NCI-H2171 (cell line): Measurements from ENCODE around the gene ALG9.
"Not testable (repeated sequence)": the region's sequence is repeated elsewhere in the genome, so short reads cannot be mapped to it uniquely, and the experiment has no call there.

ENCODE experiments used
- DNase-seq: peaks from one replicate; lab custom pipeline; 2025; lab: John Stamatoyannopoulos, UW

ALG9 gene, protein sequence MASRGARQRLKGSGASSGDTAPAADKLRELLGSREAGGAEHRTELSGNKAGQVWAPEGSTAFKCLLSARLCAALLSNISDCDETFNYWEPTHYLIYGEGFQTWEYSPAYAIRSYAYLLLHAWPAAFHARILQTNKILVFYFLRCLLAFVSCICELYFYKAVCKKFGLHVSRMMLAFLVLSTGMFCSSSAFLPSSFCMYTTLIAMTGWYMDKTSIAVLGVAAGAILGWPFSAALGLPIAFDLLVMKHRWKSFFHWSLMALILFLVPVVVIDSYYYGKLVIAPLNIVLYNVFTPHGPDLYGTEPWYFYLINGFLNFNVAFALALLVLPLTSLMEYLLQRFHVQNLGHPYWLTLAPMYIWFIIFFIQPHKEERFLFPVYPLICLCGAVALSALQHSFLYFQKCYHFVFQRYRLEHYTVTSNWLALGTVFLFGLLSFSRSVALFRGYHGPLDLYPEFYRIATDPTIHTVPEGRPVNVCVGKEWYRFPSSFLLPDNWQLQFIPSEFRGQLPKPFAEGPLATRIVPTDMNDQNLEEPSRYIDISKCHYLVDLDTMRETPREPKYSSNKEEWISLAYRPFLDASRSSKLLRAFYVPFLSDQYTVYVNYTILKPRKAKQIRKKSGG

GRCh38 chr11:111870886-111871692, at the start of gene ALG9:
Gene ALG9 (minus strand): TSS chr11:111871581. CDS start chr11:111871482, 99 bp downstream.
- DNase-seq, result peak; percentile 57

DNA sequence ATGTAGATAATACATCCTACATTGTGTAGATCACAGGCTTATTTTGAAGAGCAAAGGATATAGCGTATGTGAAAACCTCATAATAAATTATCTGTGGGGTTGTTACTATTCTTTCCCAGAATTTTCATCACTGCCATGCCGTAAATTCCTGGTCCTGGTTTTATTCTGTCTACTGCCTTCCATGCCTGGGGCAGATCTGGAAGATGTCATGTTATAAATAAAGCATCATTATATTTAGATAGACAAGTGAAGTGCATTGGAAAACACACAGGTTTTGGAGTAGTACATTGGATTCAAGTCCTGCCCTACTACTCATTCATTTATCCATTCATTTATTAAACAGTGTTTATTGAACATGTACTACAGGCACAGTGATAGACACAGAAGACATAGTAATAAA, 49.5 kb upstream of the ALG9 start:
- DNase-seq, result no peak

DNA sequence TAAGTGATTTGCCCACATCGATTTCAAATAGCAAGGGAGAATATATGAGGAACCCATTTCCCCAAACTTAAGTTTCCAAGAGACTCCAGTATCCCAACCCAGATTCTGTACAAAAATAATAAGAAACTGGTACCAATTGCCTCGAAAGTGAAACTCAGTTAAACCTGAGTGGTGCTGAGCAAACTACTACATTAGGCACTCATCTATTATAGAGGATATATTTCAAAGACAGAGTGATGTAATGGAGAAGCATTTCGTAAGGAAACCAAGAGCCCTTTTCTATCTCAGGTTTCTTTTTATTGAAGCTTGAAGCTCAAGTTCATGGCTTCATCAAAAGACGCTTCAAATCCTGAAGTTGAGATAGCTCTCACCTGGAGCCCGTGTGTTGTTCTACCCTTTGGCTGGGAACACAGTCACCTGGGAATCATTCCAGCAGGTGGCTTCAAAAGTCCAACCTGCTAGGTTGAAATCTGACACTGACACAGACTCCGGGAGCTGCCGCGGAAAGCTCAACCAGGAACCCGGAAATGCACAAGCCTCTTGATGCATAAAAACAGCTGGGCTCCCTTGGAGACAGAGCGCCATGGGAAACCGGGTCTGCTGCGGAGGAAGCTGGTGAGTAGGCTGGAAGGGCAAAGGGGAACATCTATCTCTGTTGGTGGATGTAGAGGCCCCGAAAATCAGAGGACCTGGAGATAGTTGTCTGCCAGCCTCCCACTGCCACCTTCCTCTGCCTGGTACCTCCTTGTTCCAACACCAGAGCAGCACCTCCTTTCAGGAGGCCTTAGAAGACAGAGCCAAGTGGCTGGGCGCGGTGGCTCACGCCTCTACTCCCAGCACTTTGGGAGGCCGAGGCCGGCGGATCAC, 47.2 kb upstream of the ALG9 start, which contains the start of gene C11orf52:
TSS of gene C11orf52 (plus strand) at position 524 of the 867 bp plus-strand sequence. CDS start at position 584, 60 bp downstream.
- peak; percentile 96 for DNase-seq

GRCh38 chr11:111917788-111918187, 46.4 kb upstream of the ALG9 start:
- DNase-seq, result no peak

GRCh38 chr11:111917312-111917711, 45.9 kb upstream of the ALG9 start:
- DNase-seq, result no peak

DNA sequence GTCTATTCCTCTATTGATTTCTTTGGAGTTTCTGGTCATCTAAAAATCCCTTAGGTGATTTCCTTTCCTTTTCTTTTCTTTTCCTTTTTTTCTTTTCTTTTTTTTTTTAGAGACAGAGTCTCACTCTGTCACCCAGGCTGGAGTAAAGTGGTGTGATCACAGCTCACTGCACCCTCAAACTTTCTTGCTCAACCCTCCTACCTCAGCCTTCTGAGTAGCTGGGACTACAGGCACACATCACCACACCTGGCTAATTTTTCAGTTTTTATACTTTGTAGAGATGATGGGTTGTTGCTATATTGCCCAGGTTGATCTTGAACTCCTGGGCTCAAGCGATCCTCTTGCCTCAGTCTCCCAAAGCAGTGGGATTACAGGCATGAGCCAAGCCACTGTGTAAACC, 45.4 kb upstream of the ALG9 start:
- no peak for DNase-seq

DNA sequence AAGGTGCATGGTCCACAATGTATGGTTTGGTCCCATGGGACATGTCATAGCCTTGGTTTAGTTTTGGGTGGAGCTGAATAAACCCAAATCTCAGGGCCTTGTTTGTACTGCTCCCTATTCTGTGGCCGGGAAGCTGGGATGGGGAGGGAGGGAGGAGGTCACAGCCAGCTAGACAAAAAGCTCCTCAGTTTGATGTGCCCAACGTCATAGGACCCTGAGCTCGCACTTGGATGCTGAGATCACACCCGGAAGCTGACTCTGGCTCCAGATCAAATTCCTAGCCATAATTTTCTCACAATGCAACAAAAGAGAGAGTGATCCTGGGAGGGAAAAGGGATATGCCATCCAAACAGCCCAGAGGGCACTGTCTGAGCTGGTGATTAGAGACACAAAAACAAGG, 42.6 kb upstream of the ALG9 start:
- no peak for DNase-seq

DNA sequence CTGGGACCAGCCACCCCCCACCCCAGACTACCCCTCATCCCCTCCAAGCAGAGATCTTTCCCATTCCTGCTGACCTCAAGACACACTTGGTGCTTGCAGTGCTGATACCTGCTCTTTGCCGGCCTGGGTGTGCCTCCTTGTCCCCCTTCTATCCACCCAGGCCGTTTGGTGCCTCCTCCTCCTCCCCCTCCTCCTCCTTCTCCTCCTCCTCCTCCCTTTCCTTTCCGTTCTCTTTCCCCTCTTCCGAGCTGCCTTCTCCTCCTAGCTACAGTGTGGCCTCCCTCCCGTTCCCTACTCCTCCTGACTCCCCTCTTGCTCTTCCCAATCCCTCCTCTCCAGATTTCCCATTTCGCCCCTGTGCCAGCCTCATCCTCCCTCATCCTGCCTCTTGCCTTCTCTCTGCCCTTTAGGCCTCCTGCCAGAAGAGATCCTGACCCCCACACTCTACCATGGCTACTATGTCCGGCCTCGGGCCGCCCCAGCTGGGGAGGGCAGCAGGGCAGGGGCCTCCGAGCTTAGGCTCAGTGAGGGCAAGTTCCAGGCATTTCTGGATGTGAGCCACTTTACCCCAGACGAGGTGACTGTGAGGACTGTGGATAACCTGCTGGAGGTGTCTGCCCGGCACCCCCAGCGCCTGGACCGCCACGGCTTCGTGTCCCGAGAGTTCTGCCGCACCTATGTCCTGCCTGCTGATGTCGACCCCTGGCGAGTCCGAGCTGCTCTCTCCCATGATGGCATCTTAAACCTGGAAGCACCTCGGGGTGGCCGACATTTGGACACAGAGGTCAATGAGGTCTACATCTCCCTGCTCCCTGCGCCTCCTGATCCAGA, 41.9 kb upstream of the ALG9 start:
- no peak for DNase-seq

DNA sequence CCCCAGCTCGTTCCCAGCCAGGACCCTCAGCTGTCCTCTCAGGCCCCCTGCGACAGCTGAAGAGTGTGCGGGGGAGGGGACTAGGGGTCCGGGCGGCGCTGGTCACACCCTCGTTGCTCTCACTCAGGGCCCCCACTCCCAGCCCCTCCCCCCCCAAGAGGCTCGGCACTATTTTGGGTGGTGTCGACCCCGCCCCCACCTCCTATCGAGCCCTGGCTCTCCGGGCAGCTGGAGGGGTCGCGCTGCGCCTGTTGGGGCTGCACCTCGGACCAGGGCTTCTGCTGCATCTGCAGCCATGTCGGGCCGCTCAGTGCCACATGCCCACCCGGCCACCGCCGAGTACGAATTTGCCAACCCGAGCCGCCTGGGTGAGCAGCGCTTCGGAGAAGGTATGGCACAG, 41.2 kb upstream of the ALG9 start, which contains the start of gene HSPB2:
TSS of gene HSPB2 (plus strand) at position 200 of the 400 bp plus-strand sequence. CDS start at position 296, 96 bp downstream.
- DNase-seq, result no peak

- no peak for DNase-seq
Observed at GRCh38 chr11:111911563-111912401, 40.4 kb upstream of the ALG9 start, which contains the start of gene CRYAB. Gene CRYAB (minus strand): TSS chr11:111911770. CDS start chr11:111911724, 46 bp downstream.

DNA sequence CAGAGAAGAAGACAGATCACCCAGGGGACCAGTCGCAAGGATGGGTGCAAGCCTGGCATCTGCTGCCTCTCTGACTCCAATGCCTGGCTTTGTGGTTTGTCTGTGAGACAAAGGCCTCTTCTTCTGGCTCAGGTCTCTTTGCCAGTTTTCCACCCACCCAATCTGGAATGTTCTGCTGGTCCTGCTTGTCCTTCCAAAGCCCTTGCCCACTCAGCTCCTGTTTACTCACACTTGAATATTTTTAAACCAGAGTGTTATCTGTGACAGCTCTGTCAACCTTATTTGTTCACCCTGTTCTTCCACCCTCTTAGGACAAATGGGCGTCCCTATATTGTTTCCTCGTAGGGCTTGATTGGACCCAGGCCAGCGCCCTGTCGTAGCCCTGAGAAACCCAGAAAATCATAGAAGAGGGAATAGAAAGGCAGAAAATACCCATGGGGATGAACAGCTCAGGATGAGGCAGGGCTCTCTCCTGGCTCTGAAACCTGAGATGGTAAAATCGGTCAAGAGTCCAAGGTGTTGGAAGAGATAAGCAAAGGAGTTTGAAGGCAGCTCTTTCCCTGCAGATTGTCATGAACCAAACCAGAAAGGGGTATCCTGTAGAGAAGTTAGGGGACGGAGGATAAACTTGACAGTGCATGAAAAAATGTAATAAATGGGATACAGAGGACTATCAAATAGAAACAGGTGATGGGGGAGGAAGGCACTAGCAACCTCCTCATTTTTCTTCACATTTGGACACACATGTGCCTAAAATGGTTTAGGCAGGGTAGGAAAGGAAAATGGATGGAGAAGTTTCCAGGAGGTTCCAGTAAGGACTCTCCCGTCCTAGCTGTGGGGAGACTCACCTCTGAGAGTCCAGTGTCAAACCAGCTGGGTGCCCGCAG, 39.5 kb upstream of the ALG9 start:
- no peak for DNase-seq

DNA sequence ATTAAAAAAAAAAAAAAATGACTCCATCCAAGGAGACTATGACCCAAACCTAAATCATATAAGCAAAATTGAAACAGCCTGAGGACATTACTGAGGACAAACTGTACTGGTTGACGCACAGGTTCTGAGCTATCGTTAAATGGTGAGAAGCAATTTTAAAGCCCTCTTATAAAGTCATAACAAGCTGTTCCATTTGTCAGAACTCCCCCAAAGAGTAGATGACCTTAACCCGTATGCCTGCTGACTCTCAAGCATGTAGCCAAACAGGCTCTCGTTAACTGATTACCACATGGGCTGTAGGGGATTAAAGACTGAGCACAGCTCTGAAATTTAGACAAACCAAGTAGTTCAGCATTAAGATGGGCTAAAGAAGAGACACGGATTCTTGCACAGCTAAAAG, 38.0 kb upstream of the ALG9 start:
- DNase-seq, result no peak

GRCh38 chr11:111908639-111909305, 37.4 kb upstream of the ALG9 start:
- DNase-seq, result no peak

GRCh38 chr11:111906680-111907079, 35.3 kb upstream of the ALG9 start:
- no peak for DNase-seq

GRCh38 chr11:111905411-111905810, 34.0 kb upstream of the ALG9 start:
- no peak for DNase-seq

DNA sequence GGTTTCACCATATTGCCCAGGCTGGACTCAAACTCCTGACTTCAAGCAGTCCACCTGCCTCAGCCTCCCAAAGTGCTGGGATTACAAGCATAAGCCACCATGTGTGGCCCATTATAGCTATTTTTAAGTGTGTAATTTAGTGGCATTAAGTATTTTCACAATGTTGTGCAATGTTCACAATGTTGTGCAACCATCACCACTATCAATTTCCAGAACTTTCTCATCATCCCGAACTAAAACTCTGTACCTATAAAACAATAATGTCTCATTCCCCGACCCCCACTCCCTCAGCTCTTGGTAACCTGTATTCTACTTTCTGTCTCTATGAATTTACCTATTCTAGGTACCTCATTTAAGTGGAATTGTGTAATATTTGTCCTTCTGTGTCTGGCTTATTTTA, 15.5 kb upstream of the ALG9 start:
- no peak for DNase-seq

DNA sequence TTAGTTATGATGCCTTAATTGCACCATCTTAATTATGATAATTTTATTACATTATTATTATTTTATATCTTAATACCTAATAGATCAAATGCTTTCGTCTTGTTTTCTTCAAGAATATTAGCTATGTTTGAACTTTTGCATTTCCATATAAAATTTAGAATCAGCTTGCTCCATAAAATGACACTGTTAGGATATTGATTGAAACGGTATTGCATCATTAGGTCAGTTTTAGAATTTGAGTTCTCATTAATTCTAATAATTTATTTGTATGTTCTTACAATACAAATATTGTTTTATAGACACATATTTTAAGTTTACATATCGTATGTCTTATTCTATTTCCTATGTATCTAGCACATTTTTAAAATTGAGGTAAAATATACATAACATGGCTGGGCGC, 14.7 kb upstream of the ALG9 start:
- DNase-seq, result no peak

GRCh38 chr11:111885053-111885452, 13.7 kb upstream of the ALG9 start:
- not testable (repeated sequence) for DNase-seq
